Right cardiac atrium (tissue), 5 donors: ENCODE measurements around the gene IGFBP5. TPM values are rescaled to one million over a fixed set of nuclear protein-coding genes. Genes with fewer than 3 reads are reported as not detected.

Experiments used
- ATAC-seq, 2 donors: fragments of 200-7000 bp; cut with Tn5 transposase; one replicate each; pipeline versions ENCODE4 v1.8.0 to v1.9.1; 2020; ENCODE audit warnings: moderate library complexity in 2 of 2, mild to moderate bottlenecking in 1 of 2
- DNase-seq, 3 donors: peaks; one replicate each; pipeline ENCODE4 v3.0.0-alpha.2; 2020
- H3K27ac ChIP-seq: one replicate; pipeline ENCODE4 v1.5.1; 2013; ENCODE audit warnings: mild to moderate bottlenecking, low read length, control low read depth, moderate library complexity
- H3K27me3 ChIP-seq: one replicate; pipeline ENCODE4 v1.6.1; 2013; ENCODE audit not compliant: control insufficient read depth, insufficient read depth
- H3K4me1 ChIP-seq: one replicate; pipeline ENCODE4 v1.6.1; 2013; ENCODE audit warnings: low read length; ENCODE audit not compliant: control insufficient read depth, insufficient read depth
- H3K4me3 ChIP-seq: one replicate; pipeline ENCODE4 v1.5.1; 2013; ENCODE audit warnings: low read length, control low read depth
- H3K9me3 ChIP-seq: one replicate; pipeline ENCODE4 v1.6.1; 2013; ENCODE audit warnings: low read length; ENCODE audit not compliant: control insufficient read depth
- WGBS: extraction: QIAGEN DNeasy Blood & Tissue Kit; methylation state at CpG from one replicate; pipeline ENCODE4 v1.1.7; 2013; 5-methylcytosine and 5-hydroxymethylcytosine counted together
- intact Hi-C, 4 donors: fragments of 100-400 bp; cut with DNase I; formaldehyde crosslinking; loops; one replicate each; pipeline versions ENCODE4 v1.11.0 to v1.14.0; 2022 to 2023
- polyA plus RNA-seq: library from polyadenylated mRNA; stranded (reverse); fragments of 200-250 nt; gene quantifications from one replicate; pipeline ENCODE4 v1.2.3, GENCODE V29; 2013
- total RNA-seq, 4 donors: library from RNA; stranded (reverse); fragmentation: NEBNext Ultra II Directional; extraction: Animal tissue kit (Norgen Biotek cat#: 25700); gene quantifications; one replicate each; pipeline ENCODE4 v1.2.1, GENCODE V29; 2021
- donor health status: healthy with polysubstance abuse.
- donor health status: DM: no; HTN: yes; CAD: no.
- donor health status: DM: no; HTN: no; CAD: no.
- donor health status: DM: no; HTN: yes; CAD: no; lungs with severe emphysema.
- donor health status: DM: yes; HTN: yes; CAD: no.

The IGFBP5 gene
- total and polyA plus RNA-seq, 5 donors: 162 to 409 (median 300) TPM

- no peak for ATAC-seq
- peak in 2 of 3 donors; percentile 77 to 78 for DNase-seq
- intact Hi-C loops: loop anchor here in 2 of 4 donors (5.0 to 10.0 kb wide), 2 partner anchors 823 to 1026 kb away; no protein-coding TSS in a partner anchor
Measured at GRCh38 chr2:216688731-216689340, 6.5 kb downstream of the IGFBP5 start.

GRCh38 chr2:216687646-216688045 lies 7.7 kb downstream of the IGFBP5 start:
- ATAC-seq (no peak), DNase-seq (no peak)
- Histone ChIP-seq H3K9me3 (no peaks in the 10 kb centered on the region), H3K4me1 (peaks cover 14% of the 10 kb centered on the region), H3K4me3 (no peak overlapping the region), H3K27me3 (no peaks in the 10 kb centered on the region), H3K27ac (no peak overlapping the region)
- intact Hi-C loops: loop anchor here in 2 of 4 donors (5.0 to 10.0 kb wide), 2 partner anchors 825 to 1027 kb away; no protein-coding TSS in a partner anchor
- WGBS: 71% methylated on average over 4 of the region's 4 CpGs

More at GRCh38 chr2:216688731-216689340, 6.5 kb downstream of the IGFBP5 start:
- Histone ChIP-seq H3K4me1 (peaks cover 14% of the 10 kb centered on the region), H3K27ac (peak overlapping the region; percentile 65), H3K27me3 (no peaks in the 10 kb centered on the region), H3K4me3 (no peak overlapping the region), H3K9me3 (no peaks in the 10 kb centered on the region)
- 45% methylated on average over 9 of the region's 9 CpGs for WGBS

GRCh38 chr2:216687111-216687510 lies 8.2 kb downstream of the IGFBP5 start:
- Histone ChIP-seq H3K4me1 (peaks cover 14% of the 10 kb centered on the region), H3K4me3 (no peak overlapping the region), H3K9me3 (no peaks in the 10 kb centered on the region), H3K27ac (no peak overlapping the region), H3K27me3 (no peaks in the 10 kb centered on the region)
- DNase-seq: no peak
- 86% methylated on average over 5 of the region's 5 CpGs for WGBS
- intact Hi-C loops: loop anchor here in 2 of 4 donors (5.0 to 10.0 kb wide), 2 partner anchors 825 to 1028 kb away; no protein-coding TSS in a partner anchor
- ATAC-seq: no peak

- H3K4me3 ChIP-seq: no peak overlapping the region
- peaks cover 20% of the 10 kb centered on the region for H3K4me1 ChIP-seq
- 84% methylated on average over 5 of the region's 5 CpGs for WGBS
- DNase-seq: no peak
- no peak overlapping the region for H3K27ac ChIP-seq
- no peaks in the 10 kb centered on the region for H3K9me3 ChIP-seq
- H3K27me3 ChIP-seq: no peaks in the 10 kb centered on the region
- ATAC-seq: no peak
- intact Hi-C loops: loop anchor here in 2 of 4 donors (5.0 to 10.0 kb wide), 2 partner anchors 827 to 1029 kb away; no protein-coding TSS in a partner anchor
Measured at GRCh38 chr2:216685327-216685875, 9.9 kb downstream of the IGFBP5 start.

- no peaks in the 10 kb centered on the region for H3K9me3 ChIP-seq
- H3K27ac ChIP-seq: peak overlapping the region; percentile 57
- peaks cover 15% of the 10 kb centered on the region for H3K4me1 ChIP-seq
- intact Hi-C loops: loop anchor here in 3 of 4 donors (5.0 to 10.0 kb wide), 4 partner anchors 483 to 1031 kb away; no protein-coding TSS in a partner anchor
- no peaks in the 10 kb centered on the region for H3K27me3 ChIP-seq
- ATAC-seq (peak; percentile 85 to 88), DNase-seq (peak in 2 of 3 donors; percentile 78 to 80)
- no peak overlapping the region for H3K4me3 ChIP-seq
- WGBS: 42% methylated on average over 3 of the region's 3 CpGs
Measured at GRCh38 chr2:216683846-216684245, 11.5 kb downstream of the IGFBP5 start.

GRCh38 chr2:216681683-216682082 lies 13.7 kb downstream of the IGFBP5 start:
- intact Hi-C loops: loop anchor here in 3 of 4 donors (5.0 to 10.0 kb wide), 4 partner anchors 486 to 1033 kb away; no protein-coding TSS in a partner anchor
- Histone ChIP-seq H3K4me3 (no peak overlapping the region), H3K9me3 (no peaks in the 10 kb centered on the region), H3K27ac (peak overlapping the region; percentile 84), H3K4me1 (peaks cover 12% of the 10 kb centered on the region), H3K27me3 (no peaks in the 10 kb centered on the region)
- DNase-seq: no peak
- ATAC-seq: no peak
- WGBS: 44% methylated on average over 2 of the region's 2 CpGs

GRCh38 chr2:216680951-216681629 lies 14.3 kb downstream of the IGFBP5 start:
- H3K27me3 ChIP-seq: no peaks in the 10 kb centered on the region
- no peaks in the 10 kb centered on the region for H3K9me3 ChIP-seq
- H3K27ac ChIP-seq: peak overlapping the region; percentile 84
- DNase-seq (peak in 1 of 3 donors; percentile 59), ATAC-seq (no peak)
- WGBS: 64% methylated on average over 10 of the region's 10 CpGs
- intact Hi-C loops: loop anchor here in 3 of 4 donors (5.0 to 10.0 kb wide), 4 partner anchors 486 to 1034 kb away; no protein-coding TSS in a partner anchor
- H3K4me3 ChIP-seq: no peak overlapping the region
- H3K4me1 ChIP-seq: peaks cover 12% of the 10 kb centered on the region

- 35% methylated on average over 14 of the region's 14 CpGs for WGBS
- Histone ChIP-seq H3K4me1 (peaks cover 10% of the 10 kb centered on the region), H3K4me3 (no peak overlapping the region), H3K27me3 (no peaks in the 10 kb centered on the region), H3K27ac (peak overlapping the region; percentile 92), H3K9me3 (no peaks in the 10 kb centered on the region)
- DNase-seq: peak; percentile 79 to 91 (median 87)
- intact Hi-C loops: loop anchor here in 3 of 4 donors (5.0 to 10.0 kb wide), 4 partner anchors 488 to 1035 kb away; no protein-coding TSS in a partner anchor
- peak; percentile 72 to 76 for ATAC-seq
Measured at GRCh38 chr2:216679658-216680024, 15.7 kb downstream of the IGFBP5 start.

GRCh38 chr2:216678813-216679657 lies 16.3 kb downstream of the IGFBP5 start:
- DNase-seq: peak in 2 of 3 donors; percentile 34 to 41
- no peak overlapping the region for H3K4me3 ChIP-seq
- no peaks in the 10 kb centered on the region for H3K9me3 ChIP-seq
- intact Hi-C loops: no loop called here
- H3K27me3 ChIP-seq: no peaks in the 10 kb centered on the region
- H3K4me1 ChIP-seq: peaks cover 9% of the 10 kb centered on the region
- 83% methylated on average over 21 of the region's 21 CpGs for WGBS
- peak overlapping the region; percentile 40 for H3K27ac ChIP-seq
- ATAC-seq: no peak

GRCh38 chr2:216678098-216678465 lies 17.3 kb downstream of the IGFBP5 start:
- no peak overlapping the region for H3K4me3 ChIP-seq
- intact Hi-C loops: no loop called here
- peaks cover 9% of the 10 kb centered on the region for H3K4me1 ChIP-seq
- ATAC-seq (no peak), DNase-seq (peak in 2 of 3 donors; percentile 28 to 51)
- no peaks in the 10 kb centered on the region for H3K9me3 ChIP-seq
- 96% methylated on average over 12 of the region's 12 CpGs for WGBS
- no peak overlapping the region for H3K27ac ChIP-seq
- no peaks in the 10 kb centered on the region for H3K27me3 ChIP-seq
